ENCODE data around the gene TNFRSF4. TPM values are rescaled to one million over a fixed set of nuclear protein-coding genes. Genes with fewer than 3 reads are reported as not detected.

TNFRSF4 gene
- total and polyA plus RNA-seq, 2 of the 13 experiments (the other 11 are each of a cell fraction or from before 2014, with no cell fraction given) = not detected

DNA sequence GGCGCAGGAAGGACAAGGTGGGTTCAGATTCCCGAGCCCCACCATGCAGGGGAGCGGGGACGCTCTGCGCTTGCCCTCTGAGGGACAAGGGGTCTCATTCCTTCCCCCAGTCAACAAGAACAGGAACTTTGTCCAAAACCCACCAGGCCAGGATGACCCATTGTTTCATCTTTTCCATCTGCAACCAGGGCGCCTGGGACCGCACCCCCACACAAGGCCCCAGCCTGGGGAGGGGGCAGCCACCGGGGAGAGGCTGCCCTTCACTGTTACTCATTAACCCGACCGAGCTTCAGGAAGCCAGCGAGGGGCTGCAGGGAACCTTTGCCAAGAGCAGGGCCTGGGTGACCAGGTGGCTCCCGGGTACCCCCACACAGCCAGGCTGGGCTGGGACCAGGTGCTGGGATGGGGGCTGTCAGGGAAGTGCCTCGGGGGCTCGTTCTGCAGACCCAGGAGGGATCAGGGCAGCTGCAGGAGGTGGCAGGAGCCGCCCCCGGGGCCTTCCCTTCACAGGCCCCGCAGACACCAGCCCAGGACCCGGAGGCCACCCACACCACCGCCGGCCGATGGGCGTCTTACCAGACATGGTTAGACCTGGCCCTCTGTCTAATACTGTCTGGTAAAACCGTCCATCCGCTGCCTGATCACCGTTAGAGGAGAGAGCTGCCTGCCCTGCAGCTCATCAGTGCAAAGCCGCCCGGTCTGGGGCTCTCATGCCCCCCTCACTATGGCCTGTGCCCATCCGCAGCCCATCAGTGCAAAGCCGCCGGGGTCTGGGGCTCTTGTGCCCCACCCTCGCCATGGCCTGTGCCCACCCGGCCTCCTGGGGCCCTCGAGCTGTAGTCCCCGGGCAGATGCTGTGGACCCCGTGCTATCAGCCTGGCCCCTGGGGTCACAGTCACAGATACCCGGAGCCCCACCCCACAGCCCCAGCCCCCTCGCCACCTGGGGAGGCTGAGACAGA, 45.2 kb downstream of the TNFRSF4 start (continued):
- TF ChIP-seq, protein P1, sequence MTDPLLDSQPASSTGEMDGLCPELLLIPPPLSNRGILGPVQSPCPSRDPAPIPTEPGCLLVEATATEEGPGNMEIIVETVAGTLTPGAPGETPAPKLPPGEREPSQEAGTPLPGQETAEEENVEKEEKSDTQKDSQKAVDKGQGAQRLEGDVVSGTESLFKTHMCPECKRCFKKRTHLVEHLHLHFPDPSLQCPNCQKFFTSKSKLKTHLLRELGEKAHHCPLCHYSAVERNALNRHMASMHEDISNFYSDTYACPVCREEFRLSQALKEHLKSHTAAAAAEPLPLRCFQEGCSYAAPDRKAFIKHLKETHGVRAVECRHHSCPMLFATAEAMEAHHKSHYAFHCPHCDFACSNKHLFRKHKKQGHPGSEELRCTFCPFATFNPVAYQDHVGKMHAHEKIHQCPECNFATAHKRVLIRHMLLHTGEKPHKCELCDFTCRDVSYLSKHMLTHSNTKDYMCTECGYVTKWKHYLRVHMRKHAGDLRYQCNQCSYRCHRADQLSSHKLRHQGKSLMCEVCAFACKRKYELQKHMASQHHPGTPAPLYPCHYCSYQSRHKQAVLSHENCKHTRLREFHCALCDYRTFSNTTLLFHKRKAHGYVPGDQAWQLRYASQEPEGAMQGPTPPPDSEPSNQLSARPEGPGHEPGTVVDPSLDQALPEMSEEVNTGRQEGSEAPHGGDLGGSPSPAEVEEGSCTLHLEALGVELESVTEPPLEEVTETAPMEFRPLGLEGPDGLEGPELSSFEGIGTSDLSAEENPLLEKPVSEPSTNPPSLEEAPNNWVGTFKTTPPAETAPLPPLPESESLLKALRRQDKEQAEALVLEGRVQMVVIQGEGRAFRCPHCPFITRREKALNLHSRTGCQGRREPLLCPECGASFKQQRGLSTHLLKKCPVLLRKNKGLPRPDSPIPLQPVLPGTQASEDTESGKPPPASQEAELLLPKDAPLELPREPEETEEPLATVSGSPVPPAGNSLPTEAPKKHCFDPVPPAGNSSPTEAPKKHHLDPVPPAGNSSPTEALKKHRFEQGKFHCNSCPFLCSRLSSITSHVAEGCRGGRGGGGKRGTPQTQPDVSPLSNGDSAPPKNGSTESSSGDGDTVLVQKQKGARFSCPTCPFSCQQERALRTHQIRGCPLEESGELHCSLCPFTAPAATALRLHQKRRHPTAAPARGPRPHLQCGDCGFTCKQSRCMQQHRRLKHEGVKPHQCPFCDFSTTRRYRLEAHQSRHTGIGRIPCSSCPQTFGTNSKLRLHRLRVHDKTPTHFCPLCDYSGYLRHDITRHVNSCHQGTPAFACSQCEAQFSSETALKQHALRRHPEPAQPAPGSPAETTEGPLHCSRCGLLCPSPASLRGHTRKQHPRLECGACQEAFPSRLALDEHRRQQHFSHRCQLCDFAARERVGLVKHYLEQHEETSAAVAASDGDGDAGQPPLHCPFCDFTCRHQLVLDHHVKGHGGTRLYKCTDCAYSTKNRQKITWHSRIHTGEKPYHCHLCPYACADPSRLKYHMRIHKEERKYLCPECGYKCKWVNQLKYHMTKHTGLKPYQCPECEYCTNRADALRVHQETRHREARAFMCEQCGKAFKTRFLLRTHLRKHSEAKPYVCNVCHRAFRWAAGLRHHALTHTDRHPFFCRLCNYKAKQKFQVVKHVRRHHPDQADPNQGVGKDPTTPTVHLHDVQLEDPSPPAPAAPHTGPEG (CRISPR knock-in tag; IDR thresholded peaks at IDR 0.05) = no peak
- TF ChIP-seq, protein P2, sequence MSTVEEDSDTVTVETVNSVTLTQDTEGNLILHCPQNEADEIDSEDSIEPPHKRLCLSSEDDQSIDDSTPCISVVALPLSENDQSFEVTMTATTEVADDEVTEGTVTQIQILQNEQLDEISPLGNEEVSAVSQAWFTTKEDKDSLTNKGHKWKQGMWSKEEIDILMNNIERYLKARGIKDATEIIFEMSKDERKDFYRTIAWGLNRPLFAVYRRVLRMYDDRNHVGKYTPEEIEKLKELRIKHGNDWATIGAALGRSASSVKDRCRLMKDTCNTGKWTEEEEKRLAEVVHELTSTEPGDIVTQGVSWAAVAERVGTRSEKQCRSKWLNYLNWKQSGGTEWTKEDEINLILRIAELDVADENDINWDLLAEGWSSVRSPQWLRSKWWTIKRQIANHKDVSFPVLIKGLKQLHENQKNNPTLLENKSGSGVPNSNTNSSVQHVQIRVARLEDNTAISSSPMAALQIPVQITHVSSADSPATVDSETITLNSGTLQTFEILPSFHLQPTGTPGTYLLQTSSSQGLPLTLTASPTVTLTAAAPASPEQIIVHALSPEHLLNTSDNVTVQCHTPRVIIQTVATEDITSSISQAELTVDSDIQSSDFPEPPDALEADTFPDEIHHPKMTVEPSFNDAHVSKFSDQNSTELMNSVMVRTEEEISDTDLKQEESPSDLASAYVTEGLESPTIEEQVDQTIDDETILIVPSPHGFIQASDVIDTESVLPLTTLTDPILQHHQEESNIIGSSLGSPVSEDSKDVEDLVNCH (CRISPR knock-in tag; IDR thresholded peaks at IDR 0.05) = no peak
- no peak for TF ChIP-seq ZBTB7B (CRISPR knock-in tag; IDR thresholded peaks at IDR 0.05)
- no peak for TF ChIP-seq PTBP1 (IDR thresholded peaks at IDR 0.05; ENCODE audit: low read depth, low read length, poor library complexity, severe bottlenecking)
- TF ChIP-seq RBAK (CRISPR knock-in tag; IDR thresholded peaks at IDR 0.05) = no peak
- TF ChIP-seq, protein P3, sequence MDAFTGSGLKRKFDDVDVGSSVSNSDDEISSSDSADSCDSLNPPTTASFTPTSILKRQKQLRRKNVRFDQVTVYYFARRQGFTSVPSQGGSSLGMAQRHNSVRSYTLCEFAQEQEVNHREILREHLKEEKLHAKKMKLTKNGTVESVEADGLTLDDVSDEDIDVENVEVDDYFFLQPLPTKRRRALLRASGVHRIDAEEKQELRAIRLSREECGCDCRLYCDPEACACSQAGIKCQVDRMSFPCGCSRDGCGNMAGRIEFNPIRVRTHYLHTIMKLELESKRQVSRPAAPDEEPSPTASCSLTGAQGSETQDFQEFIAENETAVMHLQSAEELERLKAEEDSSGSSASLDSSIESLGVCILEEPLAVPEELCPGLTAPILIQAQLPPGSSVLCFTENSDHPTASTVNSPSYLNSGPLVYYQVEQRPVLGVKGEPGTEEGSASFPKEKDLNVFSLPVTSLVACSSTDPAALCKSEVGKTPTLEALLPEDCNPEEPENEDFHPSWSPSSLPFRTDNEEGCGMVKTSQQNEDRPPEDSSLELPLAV (CRISPR knock-in tag; conservative IDR thresholded peaks at IDR 0.05; ENCODE audit: low read depth) = no peak
- TF ChIP-seq, protein P4, sequence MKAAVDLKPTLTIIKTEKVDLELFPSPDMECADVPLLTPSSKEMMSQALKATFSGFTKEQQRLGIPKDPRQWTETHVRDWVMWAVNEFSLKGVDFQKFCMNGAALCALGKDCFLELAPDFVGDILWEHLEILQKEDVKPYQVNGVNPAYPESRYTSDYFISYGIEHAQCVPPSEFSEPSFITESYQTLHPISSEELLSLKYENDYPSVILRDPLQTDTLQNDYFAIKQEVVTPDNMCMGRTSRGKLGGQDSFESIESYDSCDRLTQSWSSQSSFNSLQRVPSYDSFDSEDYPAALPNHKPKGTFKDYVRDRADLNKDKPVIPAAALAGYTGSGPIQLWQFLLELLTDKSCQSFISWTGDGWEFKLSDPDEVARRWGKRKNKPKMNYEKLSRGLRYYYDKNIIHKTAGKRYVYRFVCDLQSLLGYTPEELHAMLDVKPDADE (CRISPR knock-in tag; IDR thresholded peaks at IDR 0.05) = no peak
- no peak for TF ChIP-seq HNF4A (CRISPR knock-in tag; IDR thresholded peaks at IDR 0.05)
- TF ChIP-seq, protein P5, sequence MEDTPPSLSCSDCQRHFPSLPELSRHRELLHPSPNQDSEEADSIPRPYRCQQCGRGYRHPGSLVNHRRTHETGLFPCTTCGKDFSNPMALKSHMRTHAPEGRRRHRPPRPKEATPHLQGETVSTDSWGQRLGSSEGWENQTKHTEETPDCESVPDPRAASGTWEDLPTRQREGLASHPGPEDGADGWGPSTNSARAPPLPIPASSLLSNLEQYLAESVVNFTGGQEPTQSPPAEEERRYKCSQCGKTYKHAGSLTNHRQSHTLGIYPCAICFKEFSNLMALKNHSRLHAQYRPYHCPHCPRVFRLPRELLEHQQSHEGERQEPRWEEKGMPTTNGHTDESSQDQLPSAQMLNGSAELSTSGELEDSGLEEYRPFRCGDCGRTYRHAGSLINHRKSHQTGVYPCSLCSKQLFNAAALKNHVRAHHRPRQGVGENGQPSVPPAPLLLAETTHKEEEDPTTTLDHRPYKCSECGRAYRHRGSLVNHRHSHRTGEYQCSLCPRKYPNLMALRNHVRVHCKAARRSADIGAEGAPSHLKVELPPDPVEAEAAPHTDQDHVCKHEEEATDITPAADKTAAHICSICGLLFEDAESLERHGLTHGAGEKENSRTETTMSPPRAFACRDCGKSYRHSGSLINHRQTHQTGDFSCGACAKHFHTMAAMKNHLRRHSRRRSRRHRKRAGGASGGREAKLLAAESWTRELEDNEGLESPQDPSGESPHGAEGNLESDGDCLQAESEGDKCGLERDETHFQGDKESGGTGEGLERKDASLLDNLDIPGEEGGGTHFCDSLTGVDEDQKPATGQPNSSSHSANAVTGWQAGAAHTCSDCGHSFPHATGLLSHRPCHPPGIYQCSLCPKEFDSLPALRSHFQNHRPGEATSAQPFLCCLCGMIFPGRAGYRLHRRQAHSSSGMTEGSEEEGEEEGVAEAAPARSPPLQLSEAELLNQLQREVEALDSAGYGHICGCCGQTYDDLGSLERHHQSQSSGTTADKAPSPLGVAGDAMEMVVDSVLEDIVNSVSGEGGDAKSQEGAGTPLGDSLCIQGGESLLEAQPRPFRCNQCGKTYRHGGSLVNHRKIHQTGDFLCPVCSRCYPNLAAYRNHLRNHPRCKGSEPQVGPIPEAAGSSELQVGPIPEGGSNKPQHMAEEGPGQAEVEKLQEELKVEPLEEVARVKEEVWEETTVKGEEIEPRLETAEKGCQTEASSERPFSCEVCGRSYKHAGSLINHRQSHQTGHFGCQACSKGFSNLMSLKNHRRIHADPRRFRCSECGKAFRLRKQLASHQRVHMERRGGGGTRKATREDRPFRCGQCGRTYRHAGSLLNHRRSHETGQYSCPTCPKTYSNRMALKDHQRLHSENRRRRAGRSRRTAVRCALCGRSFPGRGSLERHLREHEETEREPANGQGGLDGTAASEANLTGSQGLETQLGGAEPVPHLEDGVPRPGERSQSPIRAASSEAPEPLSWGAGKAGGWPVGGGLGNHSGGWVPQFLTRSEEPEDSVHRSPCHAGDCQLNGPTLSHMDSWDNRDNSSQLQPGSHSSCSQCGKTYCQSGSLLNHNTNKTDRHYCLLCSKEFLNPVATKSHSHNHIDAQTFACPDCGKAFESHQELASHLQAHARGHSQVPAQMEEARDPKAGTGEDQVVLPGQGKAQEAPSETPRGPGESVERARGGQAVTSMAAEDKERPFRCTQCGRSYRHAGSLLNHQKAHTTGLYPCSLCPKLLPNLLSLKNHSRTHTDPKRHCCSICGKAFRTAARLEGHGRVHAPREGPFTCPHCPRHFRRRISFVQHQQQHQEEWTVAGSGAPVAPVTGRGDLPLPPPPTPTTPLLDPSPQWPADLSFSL (CRISPR knock-in tag; IDR thresholded peaks at IDR 0.05) = no peak
